ENCODE data around the gene UPF1.

The UPF1 gene

DNA sequence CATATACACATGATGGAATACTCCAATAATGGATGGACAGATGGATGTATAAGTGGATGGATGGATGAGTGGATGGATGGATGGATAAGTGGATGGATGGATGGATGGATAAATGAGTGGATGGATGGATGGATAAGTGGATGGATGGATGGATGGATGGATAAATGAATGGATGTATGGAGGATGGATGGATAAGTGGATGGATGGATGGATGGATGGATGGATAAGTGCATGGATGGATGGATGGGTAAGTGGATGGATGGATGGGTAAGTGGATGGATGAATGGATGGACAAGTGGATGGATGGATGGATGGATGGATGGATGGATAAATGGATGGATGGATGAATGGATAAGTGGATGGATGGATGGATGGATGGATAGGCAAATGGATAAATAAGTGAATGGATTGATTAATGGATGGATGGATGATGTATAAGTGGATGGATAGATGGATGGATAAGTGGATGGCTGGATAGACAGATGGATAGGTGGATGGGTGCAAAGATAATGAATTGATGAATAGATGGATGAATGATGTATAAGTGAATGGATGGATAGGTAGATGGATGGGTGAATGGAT is 32.3 kb upstream of the UPF1 start:
- TF ChIP-seq, protein P1, sequence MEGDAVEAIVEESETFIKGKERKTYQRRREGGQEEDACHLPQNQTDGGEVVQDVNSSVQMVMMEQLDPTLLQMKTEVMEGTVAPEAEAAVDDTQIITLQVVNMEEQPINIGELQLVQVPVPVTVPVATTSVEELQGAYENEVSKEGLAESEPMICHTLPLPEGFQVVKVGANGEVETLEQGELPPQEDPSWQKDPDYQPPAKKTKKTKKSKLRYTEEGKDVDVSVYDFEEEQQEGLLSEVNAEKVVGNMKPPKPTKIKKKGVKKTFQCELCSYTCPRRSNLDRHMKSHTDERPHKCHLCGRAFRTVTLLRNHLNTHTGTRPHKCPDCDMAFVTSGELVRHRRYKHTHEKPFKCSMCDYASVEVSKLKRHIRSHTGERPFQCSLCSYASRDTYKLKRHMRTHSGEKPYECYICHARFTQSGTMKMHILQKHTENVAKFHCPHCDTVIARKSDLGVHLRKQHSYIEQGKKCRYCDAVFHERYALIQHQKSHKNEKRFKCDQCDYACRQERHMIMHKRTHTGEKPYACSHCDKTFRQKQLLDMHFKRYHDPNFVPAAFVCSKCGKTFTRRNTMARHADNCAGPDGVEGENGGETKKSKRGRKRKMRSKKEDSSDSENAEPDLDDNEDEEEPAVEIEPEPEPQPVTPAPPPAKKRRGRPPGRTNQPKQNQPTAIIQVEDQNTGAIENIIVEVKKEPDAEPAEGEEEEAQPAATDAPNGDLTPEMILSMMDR (conservative IDR thresholded peaks at IDR 0.05; ENCODE audit: low read length) = no peak
- no peak overlapping the region for H3K4me3 ChIP-seq (ENCODE audit: low read length)
- DNase-seq (ENCODE audit: low read depth) = no peak

DNA sequence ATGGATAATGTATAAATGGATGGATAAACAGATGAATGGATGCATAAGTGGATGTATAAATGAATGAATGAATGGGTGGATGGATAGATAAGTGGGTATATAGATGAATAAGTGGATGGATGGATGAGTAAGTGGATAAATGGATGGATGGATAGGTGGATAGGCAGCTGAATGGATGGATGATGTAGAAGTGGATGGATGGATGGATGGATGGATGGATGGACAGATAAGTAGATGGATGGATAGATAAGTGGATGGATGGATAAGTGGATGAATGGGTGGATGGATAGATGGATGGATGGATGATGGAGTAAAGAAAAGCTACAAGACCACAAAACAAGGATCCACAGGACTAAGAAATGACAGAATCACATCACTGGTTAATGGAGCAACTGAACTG is 31.7 kb upstream of the UPF1 start:
- TF ChIP-seq, protein P1 (conservative IDR thresholded peaks at IDR 0.05; ENCODE audit: low read length) = no peak
- no peak for DNase-seq (ENCODE audit: low read depth)
- H3K4me3 ChIP-seq (ENCODE audit: low read length) = no peak overlapping the region

DNA sequence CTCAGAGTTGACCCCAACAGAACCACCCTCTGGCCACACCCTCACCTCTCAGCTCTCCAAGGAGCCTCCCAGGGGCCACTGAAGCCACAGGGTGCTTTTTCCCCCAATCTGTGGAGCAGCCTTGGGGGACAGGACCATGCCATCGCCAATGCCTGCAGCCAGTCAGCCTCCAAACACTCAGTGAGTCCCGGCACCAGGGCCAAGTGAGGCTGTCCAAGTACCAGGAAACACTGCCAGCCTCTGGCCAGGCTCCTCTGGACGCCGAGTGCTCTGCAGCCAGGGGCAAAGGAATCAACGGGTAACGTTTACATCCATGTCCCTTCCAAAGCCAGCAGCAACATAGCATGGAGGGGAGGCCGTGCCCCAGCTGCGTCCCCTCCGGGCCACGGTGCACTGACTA is 31.1 kb upstream of the UPF1 start:
- DNase-seq (ENCODE audit: low read depth) = no peak
- H3K4me3 ChIP-seq (ENCODE audit: low read length) = no peak overlapping the region
- TF ChIP-seq, protein P1 (conservative IDR thresholded peaks at IDR 0.05; ENCODE audit: low read length) = no peak

DNA sequence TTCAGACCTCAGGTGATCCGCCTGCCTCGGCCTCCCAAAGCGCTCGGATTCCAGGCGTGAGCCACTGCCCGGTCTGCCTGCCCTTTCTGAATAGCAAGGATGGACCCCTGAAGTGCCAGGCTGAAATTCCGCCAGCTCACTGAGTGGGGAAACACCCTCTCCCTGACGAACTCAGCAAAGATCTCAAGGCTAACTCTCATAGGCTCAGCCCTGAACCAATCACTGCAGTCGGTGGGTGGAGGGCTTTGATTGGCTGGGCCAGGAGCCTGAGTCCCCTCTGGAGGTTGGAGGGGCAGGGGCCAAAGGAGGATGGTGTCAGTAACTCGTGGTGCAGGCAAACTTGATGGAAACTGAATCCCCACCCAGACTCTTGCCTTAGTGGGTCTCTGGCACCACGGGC is 29.4 kb upstream of the UPF1 start:
- no peak overlapping the region for H3K4me3 ChIP-seq (ENCODE audit: low read length)
- DNase-seq (ENCODE audit: low read depth) = no peak
- TF ChIP-seq, protein P1 (conservative IDR thresholded peaks at IDR 0.05; ENCODE audit: low read length) = no peak

DNA sequence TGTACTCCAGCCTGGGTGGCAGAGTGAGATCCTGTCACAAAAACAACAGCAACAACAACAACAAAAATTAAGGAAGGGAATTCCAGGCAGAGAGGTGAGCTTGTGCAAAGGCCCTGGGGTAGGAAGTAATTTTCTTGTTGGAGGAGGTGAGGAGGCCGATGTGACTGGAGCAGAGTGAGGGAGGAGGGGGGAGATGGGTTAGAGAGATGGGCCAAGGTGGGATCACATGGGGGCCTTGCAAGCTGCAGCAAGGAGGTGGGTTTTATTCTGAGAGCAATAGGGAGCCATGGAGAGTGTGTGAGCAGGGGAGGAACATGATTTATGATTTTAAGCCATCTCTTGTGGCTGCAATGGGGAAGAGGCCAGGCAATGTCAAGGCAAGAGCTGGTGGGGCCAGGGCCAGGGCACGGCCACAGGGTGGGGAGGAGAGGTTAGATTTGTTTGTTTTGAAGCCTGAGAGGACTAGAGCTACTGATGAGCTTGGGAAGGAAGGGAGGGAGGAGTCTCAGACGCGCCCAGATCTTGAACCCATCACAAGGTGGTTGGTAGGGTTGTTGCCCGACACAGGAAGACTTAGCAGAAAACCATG is 28.1 kb upstream of the UPF1 start:
- H3K4me3 ChIP-seq (ENCODE audit: low read length) = no peak overlapping the region
- TF ChIP-seq, protein P1 (conservative IDR thresholded peaks at IDR 0.05; ENCODE audit: low read length) = no peak
- DNase-seq (ENCODE audit: low read depth) = no peak

DNA sequence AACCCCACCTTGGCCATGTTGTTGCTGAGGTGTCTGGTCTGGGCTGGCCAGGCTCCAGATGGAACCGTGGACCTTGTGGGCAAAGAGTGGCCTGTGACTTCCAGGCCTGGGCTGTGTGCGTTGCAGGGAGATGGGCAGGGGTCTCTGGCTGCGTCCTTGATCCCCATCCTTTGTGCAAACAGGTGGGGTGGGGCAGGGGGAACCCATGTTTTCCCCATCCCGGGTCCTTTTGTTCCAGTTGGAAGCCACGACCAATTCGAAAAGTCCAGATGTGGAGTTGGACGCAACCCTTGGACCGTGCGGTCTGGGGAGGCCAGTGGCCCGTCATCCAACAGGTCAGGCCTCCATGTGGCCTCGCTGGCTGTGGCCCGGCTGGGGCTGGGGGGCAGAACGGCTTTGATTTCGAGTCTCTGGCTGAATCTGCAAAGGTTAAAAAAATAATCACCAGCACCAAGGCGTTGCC is 27.6 kb upstream of the UPF1 start:
- no peak for DNase-seq (ENCODE audit: low read depth)
- H3K4me3 ChIP-seq (ENCODE audit: low read length) = no peak overlapping the region
- TF ChIP-seq, protein P1 (conservative IDR thresholded peaks at IDR 0.05; ENCODE audit: low read length) = no peak

DNA sequence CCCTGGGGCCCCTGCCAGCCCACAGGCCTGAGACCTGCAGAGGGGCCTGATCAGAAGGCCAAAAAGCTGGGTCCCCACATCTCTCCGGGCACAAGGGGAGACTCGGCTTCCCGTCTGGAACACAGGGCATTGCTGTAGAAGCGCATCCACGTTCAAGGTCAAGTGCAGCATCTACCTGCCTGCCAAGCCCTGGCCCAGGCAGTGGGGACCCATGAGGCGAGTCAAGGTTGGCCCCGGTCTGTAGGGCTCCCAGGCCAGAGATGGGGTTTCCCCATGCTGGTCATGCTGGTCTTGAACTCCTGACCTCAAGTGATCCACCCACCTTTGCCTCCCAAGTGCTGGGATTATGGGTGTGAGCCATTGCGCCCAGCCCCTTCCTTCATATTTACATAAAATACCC is 27.1 kb upstream of the UPF1 start:
- no peak for DNase-seq (ENCODE audit: low read depth)
- no peak overlapping the region for H3K4me3 ChIP-seq (ENCODE audit: low read length)
- TF ChIP-seq, protein P1 (conservative IDR thresholded peaks at IDR 0.05; ENCODE audit: low read length) = no peak
